ENCODE results near the gene CHST9.

- TF ChIP-seq CTCF (optimal IDR thresholded peaks at IDR 0.05 in 1 of 3, IDR thresholded peaks at IDR 0.05 in 1 of 3, conservative IDR thresholded peaks at IDR 0.05 in 1 of 3; ENCODE audit: extremely low read depth in 1 of 3, insufficient read depth in 2 of 3, low read length in 3 of 3) = no peak
- TF ChIP-seq EZH2 (IDR thresholded peaks at IDR 0.05; ENCODE audit: low read length) = no peak
Measured at GRCh38 chr18:26875040-26875654, 310.0 kb downstream of the CHST9 start.

Measured in keratinocyte (primary cell).